ENCODE measurements around the gene SOX6.

DNA sequence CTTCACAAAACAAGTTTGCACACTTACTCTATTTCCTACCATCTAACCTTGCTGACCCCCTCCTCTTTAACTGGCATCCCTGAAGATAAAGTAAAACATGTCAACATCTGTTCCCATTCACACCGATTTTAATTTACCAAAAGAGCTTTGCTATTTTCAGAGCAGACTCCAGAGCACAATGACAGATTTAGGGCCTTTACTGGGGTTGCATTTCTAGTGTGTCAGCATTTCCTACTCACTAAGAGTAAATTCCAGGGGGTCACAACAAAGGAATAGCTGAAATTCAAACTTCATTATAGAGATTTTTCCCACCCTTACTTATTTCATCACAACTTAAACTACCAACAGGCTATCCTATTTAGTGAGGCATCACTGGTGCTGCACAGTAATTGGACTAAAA, 60.8 kb downstream of the SOX6 start:
- TF ChIP-seq POLR2AphosphoS5 (IDR thresholded peaks at IDR 0.05; ENCODE audit: low read depth) (no peak), EZH2phosphoT487 (IDR thresholded peaks at IDR 0.05; ENCODE audit: unreplicated experiment) (no peak)

Data from GM23338 (cell line).